Motor neuron (in vitro differentiated cells): ENCODE results near the gene EML1. TPM values are rescaled to one million over a fixed set of nuclear protein-coding genes. Genes with fewer than 3 reads are reported as not detected.

ENCODE experiments used
- ATAC-seq, 8 experiments: fragments of 200-7000 bp; cut with Tn5 transposase; replicated peaks in 6 of 8; 2 replicates each; pipeline ENCODE4 v1.8.0; 2021; ENCODE audit warnings: mild to moderate bottlenecking in 8 of 8, moderate library complexity in 8 of 8
- H3K27ac ChIP-seq, 2 donors: fragments of 250-450 bp; sonication (Bioruptor Pico); 2 replicates each; pipeline ENCODE4 v1.9.0; 2021; ENCODE audit warnings: antibody characterized with exemption in 2 of 2, mild to moderate bottlenecking in 2 of 2, moderate library complexity in 1 of 2
- H3K4me1 ChIP-seq, 2 donors: fragments of 250-450 bp; sonication (Bioruptor Pico); replicated peaks in 1 of 2; 2 replicates each; pipeline ENCODE4 v1.6.1; 2021; ENCODE audit warnings: antibody characterized with exemption in 2 of 2, mild to moderate bottlenecking in 2 of 2, moderate library complexity in 1 of 2
- H3K4me3 ChIP-seq, 5 donors: fragments of 250-450 bp; sonication (Bioruptor Pico); 2 replicates each; pipeline ENCODE4 v1.9.0; 2021; ENCODE audit warnings: antibody characterized with exemption in 5 of 5, mild to moderate bottlenecking in 5 of 5, moderate library complexity in 4 of 5
- WGBS, 10 experiments: fragments of 450-650 bp; shearing (Covaris generic); methylation state at CpG; one replicate each; pipeline ENCODE4 v1.0.0; 2022; 5-methylcytosine and 5-hydroxymethylcytosine counted together
- in situ Hi-C, 9 experiments: fragments of 400-800 bp; cut with MboI; loops; one replicate each; pipeline ENCODE4 v1.15.0; 2021; ENCODE audit warnings: low sequenced_read_pairs in 9 of 9, low pct_unique_long_range_greater_than_20kb in 2 of 9; ENCODE audit not compliant: unreplicated experiment in 9 of 9
- total RNA-seq, 8 experiments: library from RNA; unstranded; fragments of 300-600 nt; gene quantifications; 2 replicates each; pipeline versions ENCODE4 v1.2.3 to v1.2.4, GENCODE V29; 2022

EML1 gene
- total RNA-seq, 8 experiments from 2014 or later: 15.1 to 86.6 (median 25.5) TPM

DNA sequence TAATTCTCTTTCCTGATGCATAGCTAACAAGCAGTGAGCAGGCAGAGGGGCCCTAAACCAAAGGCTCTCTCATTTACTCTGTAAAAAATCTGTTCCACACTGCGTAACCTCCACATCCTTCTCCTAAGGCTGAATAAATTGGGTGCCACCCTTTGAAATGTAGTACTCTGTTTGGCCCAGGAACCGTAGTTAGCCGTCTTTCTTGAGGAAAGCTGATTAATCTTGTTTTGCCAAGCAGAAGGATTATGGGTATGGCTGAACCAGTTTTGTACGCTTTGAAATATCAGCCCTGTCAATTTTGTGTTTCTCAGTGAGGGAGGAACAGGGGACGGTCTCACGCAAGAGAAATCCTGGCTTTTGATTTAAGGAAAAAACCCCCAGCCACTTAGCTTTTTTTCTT, 19.7 kb downstream of the EML1 start:
- ATAC-seq: peak in 3 of 8 experiments; percentile 25 to 80 (median 25)
- no peak overlapping the region for H3K4me3 ChIP-seq
- WGBS, 10 experiments: 79 to 97% (median 90%) methylated on average over 3 to 6 of the region's 6 CpGs; no CpG with 5 or more reads in 1 of the 10 experiments
- H3K4me1 ChIP-seq: peaks cover 3 to 11% of the 10 kb centered on the region in 2 donors
- in situ Hi-C loops: no loop called here
- no peak overlapping the region for H3K27ac ChIP-seq

DNA sequence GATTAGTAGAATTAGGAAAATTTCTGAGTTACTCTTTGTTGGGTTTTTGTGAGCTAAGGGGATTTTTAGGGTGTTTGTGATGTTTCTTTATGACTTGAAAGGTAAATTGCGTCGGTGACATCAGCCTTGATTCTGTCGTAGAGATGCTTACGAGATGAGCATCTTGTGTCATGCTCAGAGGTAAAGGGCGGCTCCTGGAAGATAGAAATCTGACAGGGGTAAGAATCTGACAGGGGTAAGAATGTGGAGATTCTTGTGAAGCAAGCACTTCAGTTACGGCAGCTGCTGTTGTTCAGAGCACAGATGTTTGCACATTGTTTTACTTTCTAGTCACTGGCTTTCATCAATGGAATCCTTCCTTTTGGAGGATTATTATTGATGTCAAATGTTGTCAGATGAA, 22.5 kb downstream of the EML1 start:
- WGBS, 10 experiments: 40 to 96% (median 79%) methylated on average over 1 to 6 of the region's 6 CpGs; no CpG with 5 or more reads in 1 of the 10 experiments
- Histone ChIP-seq H3K27ac (no peak overlapping the region), H3K4me3 (no peak overlapping the region), H3K4me1 (peaks cover 0 to 8% of the 10 kb centered on the region in 2 donors)
- ATAC-seq: no peak
- in situ Hi-C loops: no loop called here

GRCh38 chr14:99816217-99816616, 23.0 kb downstream of the EML1 start:
- Histone ChIP-seq H3K27ac (no peak overlapping the region), H3K4me1 (peaks cover 1 to 9% of the 10 kb centered on the region in 2 donors), H3K4me3 (no peak overlapping the region)
- in situ Hi-C loops: no loop called here
- 60 to 100% (median 100%) methylated on average over 1 to 5 of the region's 7 CpGs; no CpG with 5 or more reads in 5 of the 10 experiments for WGBS, 10 experiments
- ATAC-seq: no peak

- ATAC-seq: no peak
- no peak overlapping the region for H3K4me3 ChIP-seq
- H3K4me1 ChIP-seq: peaks cover 6 to 13% of the 10 kb centered on the region in 2 donors
- H3K27ac ChIP-seq: no peak overlapping the region
- in situ Hi-C loops: no loop called here
- 33 to 100% (median 94%) methylated on average over 1 to 3 of the region's 3 CpGs; no CpG with 5 or more reads in 1 of the 10 experiments for WGBS, 10 experiments
Measured at GRCh38 chr14:99816642-99817041, 23.4 kb downstream of the EML1 start.

DNA sequence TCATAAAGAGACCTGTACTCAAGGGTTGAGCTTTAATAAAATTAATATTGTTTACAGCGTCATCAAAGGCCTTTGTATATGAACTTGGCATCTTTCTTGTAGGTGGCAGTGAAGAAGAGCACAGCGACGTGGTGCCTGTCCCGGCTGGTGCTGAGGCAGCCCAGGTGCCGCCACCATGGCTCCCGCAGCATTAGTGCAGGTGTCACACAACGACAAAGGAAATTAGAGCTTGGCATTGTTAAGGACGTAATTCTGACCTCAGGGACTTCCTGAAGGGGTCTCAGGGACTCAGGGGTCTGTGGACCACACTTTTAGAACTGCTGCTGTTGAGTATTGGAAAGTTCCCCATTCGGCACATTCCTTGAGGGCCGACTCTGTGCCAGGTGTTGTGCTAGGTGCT, 24.1 kb downstream of the EML1 start:
- ATAC-seq: no peak
- peaks cover 12 to 18% of the 10 kb centered on the region in 2 donors for H3K4me1 ChIP-seq
- in situ Hi-C loops: no loop called here
- H3K4me3 ChIP-seq: no peak overlapping the region
- no peak overlapping the region for H3K27ac ChIP-seq
- 86 to 100% (median 99%) methylated on average over 1 to 9 of the region's 10 CpGs; no CpG with 5 or more reads in 2 of the 10 experiments for WGBS, 10 experiments

DNA sequence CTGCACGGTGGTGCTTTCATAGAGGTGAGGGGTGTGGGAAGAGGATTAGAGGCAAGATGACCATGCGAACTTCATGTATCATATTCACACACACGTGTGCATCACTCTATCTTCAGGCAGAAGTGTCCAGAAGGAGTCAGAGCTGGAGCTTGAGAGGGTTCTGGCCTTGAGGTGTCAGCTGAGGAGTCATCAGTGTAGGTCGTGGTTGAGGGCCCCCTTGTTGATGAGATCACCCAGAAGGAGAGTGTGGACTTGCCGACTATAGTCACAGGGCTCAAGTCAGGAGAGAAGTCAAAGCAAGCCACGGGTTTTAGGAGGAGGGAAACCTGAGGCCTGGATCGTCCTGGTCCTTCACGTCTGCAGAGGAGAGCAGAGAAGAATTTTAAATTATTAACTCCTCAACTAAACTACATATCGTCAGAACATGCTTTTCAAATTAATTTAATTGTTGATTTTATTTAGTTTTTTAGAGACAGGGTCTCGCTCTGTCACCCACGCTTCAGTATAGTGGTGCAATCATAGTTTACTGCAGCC, 25.4 kb downstream of the EML1 start:
- in situ Hi-C loops: no loop called here
- peaks cover 21 to 24% of the 10 kb centered on the region in 2 donors for H3K4me1 ChIP-seq
- ATAC-seq: peak in 3 of 8 experiments; percentile 14 to 54 (median 29)
- no peak overlapping the region for H3K4me3 ChIP-seq
- H3K27ac ChIP-seq: no peak overlapping the region
- WGBS, 10 experiments: 20 to 100% (median 80%) methylated on average over 1 to 5 of the region's 11 CpGs; no CpG with 5 or more reads in 1 of the 10 experiments

- H3K4me3 ChIP-seq: no peak overlapping the region
- WGBS, 10 experiments: 51 to 87% (median 85%) methylated on average over 4 to 7 of the region's 15 CpGs; no CpG with 5 or more reads in 6 of the 10 experiments
- peaks cover 21 to 24% of the 10 kb centered on the region in 2 donors for H3K4me1 ChIP-seq
- in situ Hi-C loops: no loop called here
- no peak for ATAC-seq
- H3K27ac ChIP-seq: no peak overlapping the region
Measured at GRCh38 chr14:99819514-99819913, 26.3 kb downstream of the EML1 start.

- in situ Hi-C loops: no loop called here
- Histone ChIP-seq H3K27ac (no peak overlapping the region), H3K4me1 (peaks cover 21 to 24% of the 10 kb centered on the region in 2 donors), H3K4me3 (no peak overlapping the region)
- ATAC-seq: no peak
- 79 to 100% (median 96%) methylated on average over 3 to 8 of the region's 10 CpGs; no CpG with 5 or more reads in 1 of the 10 experiments for WGBS, 10 experiments
Measured at GRCh38 chr14:99820702-99821331, 27.6 kb downstream of the EML1 start.

DNA sequence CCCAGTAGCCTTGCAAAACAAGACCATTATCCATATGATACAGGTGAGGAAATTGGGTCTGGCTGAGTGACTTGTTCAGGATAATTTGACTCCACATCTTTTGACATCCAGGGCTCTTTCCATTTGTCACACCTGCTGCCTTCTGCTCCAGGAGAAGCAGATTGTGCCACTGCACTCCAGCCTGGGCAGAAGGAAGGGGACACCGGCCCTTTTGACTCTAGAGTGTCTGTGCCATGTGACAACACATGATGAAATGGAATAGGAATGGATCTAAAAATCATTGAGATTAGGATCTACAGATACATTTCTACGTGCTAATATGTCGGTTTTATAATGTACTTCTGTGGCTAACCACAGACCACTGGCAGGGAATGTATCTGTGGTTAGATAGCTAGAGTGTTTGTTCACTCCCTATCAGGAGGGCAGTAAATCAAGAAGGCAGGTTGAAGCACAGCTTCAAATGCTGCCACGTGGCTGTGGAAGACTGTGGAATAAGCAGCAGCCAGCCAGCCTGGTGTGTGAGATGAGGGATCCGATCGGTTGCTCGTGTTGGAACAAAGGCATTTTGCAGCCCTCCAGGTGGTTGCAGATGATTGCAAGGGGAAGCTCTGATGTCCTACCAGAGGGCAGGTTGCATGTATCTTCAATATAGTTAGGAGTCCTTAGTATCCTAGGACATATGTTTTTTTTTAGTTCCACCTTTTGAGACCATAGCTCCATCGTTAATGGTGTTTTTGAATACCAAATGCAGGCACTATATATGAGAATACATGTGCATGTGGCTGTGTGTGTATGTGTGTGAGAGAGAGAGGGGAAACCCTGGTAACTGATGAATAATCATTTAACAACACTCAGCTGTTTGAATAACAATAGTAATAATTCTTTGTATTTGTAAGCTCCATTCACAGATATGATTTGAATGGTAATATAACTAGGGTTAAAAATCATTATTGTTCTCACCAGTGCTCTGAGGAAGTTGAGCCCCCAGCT, 28.6 kb downstream of the EML1 start:
- 0 to 92% (median 20%) methylated on average over 1 to 8 of the region's 8 CpGs; no CpG with 5 or more reads in 1 of the 10 experiments for WGBS, 10 experiments
- ATAC-seq: peak; percentile 55 to 98 (median 97)
- Histone ChIP-seq H3K4me1 (peaks cover 21 to 24% of the 10 kb centered on the region in 2 donors), H3K4me3 (no peak overlapping the region), H3K27ac (peak overlapping the region; percentile 63 to 86)
- in situ Hi-C loops: no loop called here

GRCh38 chr14:99822800-99823455, 29.7 kb downstream of the EML1 start:
- in situ Hi-C loops: no loop called here
- 53 to 96% (median 88%) methylated on average over 3 to 8 of the region's 18 CpGs; no CpG with 5 or more reads in 1 of the 10 experiments for WGBS, 10 experiments
- Histone ChIP-seq H3K27ac (peak overlapping the region; percentile 63 to 86), H3K4me1 (peaks cover 21 to 24% of the 10 kb centered on the region in 2 donors), H3K4me3 (no peak overlapping the region)
- ATAC-seq: no peak

- in situ Hi-C loops: no loop called here
- Histone ChIP-seq H3K4me1 (peaks cover 21 to 24% of the 10 kb centered on the region in 2 donors), H3K4me3 (no peak overlapping the region), H3K27ac (no peak overlapping the region)
- 86 to 100% (median 100%) methylated on average over 1 to 2 of the region's 2 CpGs; no CpG with 5 or more reads in 4 of the 10 experiments for WGBS, 10 experiments
- ATAC-seq: no peak
Measured at GRCh38 chr14:99824776-99825175, 31.6 kb downstream of the EML1 start.

DNA sequence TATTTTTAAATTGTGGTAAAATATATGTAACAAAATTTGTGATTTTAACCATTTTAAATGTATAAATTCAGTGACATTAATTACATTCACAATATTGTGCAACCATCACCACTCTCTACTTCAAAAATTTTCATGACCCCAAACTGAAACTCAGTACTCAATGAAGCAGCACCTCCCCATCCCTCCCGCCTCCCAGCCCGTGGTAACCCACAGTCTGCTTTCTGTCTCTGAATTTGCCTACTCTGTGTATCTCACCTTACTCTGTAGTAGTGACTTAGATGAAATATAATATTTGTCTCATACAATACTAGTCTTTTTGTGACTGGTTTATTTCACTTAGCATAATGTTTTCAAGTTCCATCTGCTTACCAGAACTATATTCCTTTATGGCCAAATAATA, 36.2 kb downstream of the EML1 start:
- Histone ChIP-seq H3K27ac (no peak overlapping the region), H3K4me1 (peaks cover 0 to 8% of the 10 kb centered on the region in 2 donors), H3K4me3 (no peak overlapping the region)
- 86 to 100% (median 94%) methylated on average over 2 of the region's 2 CpGs; no CpG with 5 or more reads in 7 of the 10 experiments for WGBS, 10 experiments
- in situ Hi-C loops: no loop called here
- ATAC-seq: no peak
